Stimulated activated CD8-positive, alpha-beta memory T cell treated with anti-CD3 and anti-CD28 coated beads, Interleukin-2, amount 100 ng/mL, for 48 hours (primary cell): ENCODE measurements around the gene EXPH5.

Experiments
- DNase-seq, 2 donors: peaks; one replicate each; pipeline ENCODE4 v3.0.0-alpha.2; 2020; ENCODE audit warnings: low read depth in 2 of 2

EXPH5 gene

GRCh38 chr11:108562746-108563581, 30.6 kb downstream of the EXPH5 start:
- DNase-seq = no peak

GRCh38 chr11:108561535-108561991, 32.0 kb downstream of the EXPH5 start:
- DNase-seq = no peak

GRCh38 chr11:108559904-108560303, 33.7 kb downstream of the EXPH5 start:
- DNase-seq = no peak

GRCh38 chr11:108559340-108559739, 34.2 kb downstream of the EXPH5 start:
- DNase-seq = no peak

- no peak for DNase-seq
Observed at GRCh38 chr11:108558222-108558621, 35.3 kb downstream of the EXPH5 start.

- no peak for DNase-seq
Observed at GRCh38 chr11:108556019-108556418, 37.5 kb downstream of the EXPH5 start.

GRCh38 chr11:108551651-108552462, 41.7 kb downstream of the EXPH5 start:
- DNase-seq = no peak

GRCh38 chr11:108549319-108549885, 44.2 kb downstream of the EXPH5 start:
- no peak for DNase-seq

GRCh38 chr11:108545909-108546501, 47.6 kb downstream of the EXPH5 start:
- DNase-seq = no peak

GRCh38 chr11:108543316-108543964, 50.1 kb downstream of the EXPH5 start:
- no peak for DNase-seq

- no peak for DNase-seq
Observed at GRCh38 chr11:108541531-108541930, 52.0 kb downstream of the EXPH5 start.

- no peak for DNase-seq
Observed at GRCh38 chr11:108538502-108538901, 55.1 kb downstream of the EXPH5 start.

GRCh38 chr11:108538022-108538424, 55.5 kb downstream of the EXPH5 start:
- DNase-seq = no peak

- no peak for DNase-seq
Observed at GRCh38 chr11:108536783-108537182, 56.8 kb downstream of the EXPH5 start.

- DNase-seq = no peak
Observed at GRCh38 chr11:108535384-108535955, 58.1 kb downstream of the EXPH5 start.

- no peak for DNase-seq
Observed at GRCh38 chr11:108534274-108534882, 59.2 kb downstream of the EXPH5 start.

GRCh38 chr11:108530426-108530825, 63.1 kb downstream of the EXPH5 start:
- no peak for DNase-seq

GRCh38 chr11:108527382-108527781, 66.2 kb downstream of the EXPH5 start:
- DNase-seq = no peak

- DNase-seq = no peak
Observed at GRCh38 chr11:108525161-108525560, 68.4 kb downstream of the EXPH5 start.

- DNase-seq = no peak
Observed at GRCh38 chr11:108524422-108524821, 69.1 kb downstream of the EXPH5 start.

GRCh38 chr11:108522318-108522717, 71.2 kb downstream of the EXPH5 start:
- DNase-seq = no peak
